Measurements from ENCODE around the gene DLG2.

The DLG2 gene

DNA sequence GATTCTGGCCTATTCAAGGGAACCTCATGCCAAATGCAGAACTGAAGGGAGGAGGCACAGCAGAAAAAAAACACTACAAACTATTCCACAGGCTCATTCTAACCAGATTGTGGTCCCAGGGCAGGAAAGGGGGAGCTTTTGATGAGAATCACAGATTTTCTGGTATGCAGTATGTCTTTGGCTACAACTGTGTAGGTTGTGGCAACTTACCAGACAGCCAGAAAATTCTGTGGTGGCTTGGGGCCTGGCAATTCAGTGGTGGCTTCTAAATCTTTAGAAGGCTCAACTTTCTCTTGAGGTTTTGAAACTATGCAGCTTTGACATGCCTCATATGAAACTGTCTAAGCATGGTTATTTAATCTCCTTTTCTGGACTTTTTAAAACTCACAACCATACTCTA is 1490.2 kb downstream of the DLG2 start:
- no peak overlapping the region for H3K4me3 ChIP-seq (ENCODE audit: low read length)
- DNase-seq (ENCODE audit: low read depth, low spot score): no peak

GRCh38 chr11:84130646-84131427 is 1496.3 kb downstream of the DLG2 start:
- no peak for DNase-seq (ENCODE audit: low read depth, low spot score)
- H3K4me3 ChIP-seq (ENCODE audit: low read length): no peak overlapping the region

- DNase-seq (ENCODE audit: low read depth, low spot score): no peak
- no peak overlapping the region for H3K4me3 ChIP-seq (ENCODE audit: low read length)
Observed at GRCh38 chr11:84129961-84130576, 1497.1 kb downstream of the DLG2 start.

DNA sequence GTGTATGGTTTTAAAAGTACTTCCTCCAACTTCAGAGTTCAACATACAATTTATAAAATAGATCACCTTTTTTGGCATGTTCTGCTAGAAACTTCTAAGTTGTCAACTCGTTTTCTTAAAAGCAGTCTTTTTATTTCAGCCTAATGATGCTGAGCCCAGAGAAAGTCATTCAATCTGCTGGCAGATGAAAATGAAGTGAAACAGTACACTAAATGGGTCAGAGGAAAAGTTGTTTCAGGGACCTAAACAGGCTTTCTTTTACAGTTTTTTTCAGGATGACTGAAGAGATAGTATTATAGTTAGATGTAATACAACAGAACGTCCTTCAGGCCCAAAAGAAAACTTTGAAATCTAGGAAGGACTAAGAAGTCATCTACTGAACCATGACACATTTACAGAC is 1498.3 kb downstream of the DLG2 start:
- DNase-seq (ENCODE audit: low read depth, low spot score): no peak
- H3K4me3 ChIP-seq (ENCODE audit: low read length): no peak overlapping the region

- no peak for DNase-seq (ENCODE audit: low read depth, low spot score)
- H3K4me3 ChIP-seq (ENCODE audit: low read length): no peak overlapping the region
Observed at GRCh38 chr11:84117394-84117793, 1509.8 kb downstream of the DLG2 start.

DNA sequence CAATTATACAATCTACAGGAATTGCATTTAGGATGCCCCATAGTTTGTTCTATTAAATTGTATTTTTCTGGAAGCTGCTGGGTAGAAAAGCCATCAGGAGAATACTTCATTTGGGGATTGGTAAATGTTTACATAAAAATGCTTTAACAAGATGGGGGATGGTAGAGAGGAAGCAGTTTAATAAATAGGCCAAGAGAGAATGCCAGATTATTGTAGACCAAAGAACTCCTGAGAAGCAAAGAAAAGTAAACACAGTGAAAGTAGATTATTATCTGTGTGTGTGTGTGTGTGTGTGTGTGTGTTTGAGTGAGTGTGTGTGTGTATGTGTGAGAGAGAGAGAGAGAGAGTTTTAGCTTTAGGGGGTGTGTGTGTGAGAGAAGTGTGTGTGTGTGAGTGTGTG is 1520.6 kb downstream of the DLG2 start:
- DNase-seq (ENCODE audit: low read depth, low spot score): no peak
- no peak overlapping the region for H3K4me3 ChIP-seq (ENCODE audit: low read length)

DNA sequence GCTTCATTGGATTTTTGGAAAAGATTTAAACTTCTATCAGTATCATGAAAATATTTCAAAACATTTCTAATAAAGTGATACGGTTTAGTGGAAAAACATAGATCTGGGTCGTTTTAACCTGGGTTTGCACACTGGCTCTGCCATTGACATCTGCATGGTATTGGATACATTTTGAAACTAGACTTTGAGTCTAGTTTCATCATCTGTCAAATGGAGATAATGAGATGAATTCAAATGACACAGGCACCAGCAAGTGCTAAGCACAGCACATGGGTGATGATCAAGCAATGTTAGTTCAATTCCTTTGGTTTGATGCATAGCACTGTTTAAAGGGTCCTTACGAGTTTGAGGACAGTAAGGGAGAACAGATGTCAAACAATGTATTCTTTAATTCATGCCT is 1522.0 kb downstream of the DLG2 start:
- H3K4me3 ChIP-seq (ENCODE audit: low read length): no peak overlapping the region
- no peak for DNase-seq (ENCODE audit: low read depth, low spot score)

- DNase-seq (ENCODE audit: low read depth, low spot score): no peak
- H3K4me3 ChIP-seq (ENCODE audit: low read length): no peak overlapping the region
Observed at GRCh38 chr11:84103096-84103495, 1524.0 kb downstream of the DLG2 start.

DNA sequence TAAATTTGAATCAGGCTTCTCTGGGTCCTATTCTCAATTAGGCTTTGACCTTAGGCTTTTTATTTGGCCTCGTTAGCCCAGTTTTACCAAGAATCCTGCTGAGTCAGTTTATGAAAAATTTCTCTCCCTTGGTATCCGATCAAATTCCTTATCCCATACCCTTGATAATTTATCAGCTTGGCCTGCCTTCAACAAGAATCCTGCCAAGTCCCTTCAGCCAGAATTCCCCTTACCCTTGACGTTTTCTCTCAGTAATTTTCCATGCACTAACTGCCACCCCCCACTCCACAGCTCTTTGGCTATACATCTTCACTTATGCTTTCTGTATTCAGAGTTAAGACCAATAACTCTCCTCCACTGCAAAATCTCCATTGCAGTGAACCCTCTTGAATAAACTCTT is 1530.0 kb downstream of the DLG2 start:
- DNase-seq (ENCODE audit: low read depth, low spot score): no peak
- H3K4me3 ChIP-seq (ENCODE audit: low read length): no peak overlapping the region

DNA sequence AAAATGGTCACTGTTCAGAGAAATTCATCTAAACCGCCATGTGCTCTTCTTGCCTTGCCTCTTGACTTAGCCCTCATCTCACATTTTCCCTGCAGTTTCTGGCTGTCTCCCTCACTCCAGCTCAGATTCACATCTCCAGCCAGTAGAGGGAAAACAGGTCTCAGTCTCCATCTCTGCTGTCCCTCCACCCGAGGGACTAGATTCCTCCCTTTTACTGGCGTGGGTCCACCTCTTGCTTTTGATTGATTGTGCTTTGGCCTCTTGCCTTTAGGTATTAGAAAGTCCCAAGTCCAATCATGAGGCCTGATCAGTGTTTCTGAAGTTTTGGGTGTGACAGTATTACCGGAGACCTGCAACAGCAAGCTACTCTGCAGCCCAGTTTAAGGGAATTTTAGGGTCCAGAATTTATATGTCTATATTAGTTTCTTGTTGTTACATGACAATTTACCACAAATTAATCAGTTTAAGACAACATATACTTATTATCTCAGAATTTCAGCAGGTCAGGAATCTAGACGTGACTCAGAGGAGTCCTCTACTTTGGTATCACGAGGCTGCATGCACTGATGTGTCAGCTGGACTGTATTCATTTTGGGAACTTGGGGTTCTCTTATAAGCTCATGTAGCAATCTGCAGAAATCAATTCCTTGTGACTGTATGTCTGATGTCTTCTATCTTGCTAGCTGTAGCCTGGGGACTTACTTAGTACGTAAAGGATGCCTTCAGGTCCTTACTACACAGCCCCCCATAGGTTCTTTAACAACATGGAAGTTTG is 1535.7 kb downstream of the DLG2 start:
- DNase-seq (ENCODE audit: low read depth, low spot score): no peak
- H3K4me3 ChIP-seq (ENCODE audit: low read length): no peak overlapping the region

DNA sequence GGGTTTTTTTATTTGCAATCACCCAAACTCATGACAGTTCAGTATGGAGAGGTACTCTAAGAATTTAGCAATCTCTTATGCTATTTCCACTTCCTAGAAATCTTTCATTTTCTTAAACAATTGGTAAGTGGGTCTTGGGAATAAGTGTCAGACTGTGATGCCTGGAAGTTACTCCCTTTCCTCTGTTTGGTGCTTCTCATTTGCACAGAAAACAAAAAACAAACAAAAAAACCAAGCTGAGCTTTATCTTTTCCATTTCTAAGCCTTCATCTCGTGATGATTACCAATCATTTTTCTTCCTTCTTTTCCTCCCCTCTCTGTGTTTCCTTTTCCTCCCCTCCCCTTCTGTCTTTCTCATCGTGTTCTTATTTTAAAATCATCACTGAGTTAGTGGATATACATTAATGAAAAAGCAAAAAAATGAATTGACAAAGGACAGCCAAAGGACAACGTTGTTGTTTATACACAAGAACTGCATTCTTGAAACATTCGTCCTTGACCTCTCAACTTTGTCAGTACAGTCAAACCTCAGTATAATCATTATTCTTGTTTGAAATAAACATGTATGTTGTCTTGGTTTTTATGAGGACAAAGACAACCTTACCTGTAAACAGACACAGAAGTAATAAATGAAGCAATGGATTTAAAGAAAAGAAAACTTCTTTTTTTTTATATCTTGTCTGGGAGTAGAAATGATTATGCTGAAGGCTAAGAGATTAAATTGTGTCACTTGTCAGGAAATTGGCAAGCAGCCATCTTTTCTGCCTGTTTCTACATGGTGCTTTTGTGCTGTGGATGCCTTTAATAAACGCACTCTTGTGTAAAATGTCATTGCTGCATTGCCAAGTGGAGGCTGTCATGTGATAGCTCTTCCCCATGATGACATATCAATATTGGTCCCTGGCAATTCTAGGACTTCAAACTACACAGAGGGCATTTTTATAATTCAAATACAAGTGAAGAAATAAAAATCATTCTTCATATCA is 1537.8 kb downstream of the DLG2 start:
- H3K4me3 ChIP-seq (ENCODE audit: low read length): no peak overlapping the region
- DNase-seq (ENCODE audit: low read depth, low spot score): no peak

DNA sequence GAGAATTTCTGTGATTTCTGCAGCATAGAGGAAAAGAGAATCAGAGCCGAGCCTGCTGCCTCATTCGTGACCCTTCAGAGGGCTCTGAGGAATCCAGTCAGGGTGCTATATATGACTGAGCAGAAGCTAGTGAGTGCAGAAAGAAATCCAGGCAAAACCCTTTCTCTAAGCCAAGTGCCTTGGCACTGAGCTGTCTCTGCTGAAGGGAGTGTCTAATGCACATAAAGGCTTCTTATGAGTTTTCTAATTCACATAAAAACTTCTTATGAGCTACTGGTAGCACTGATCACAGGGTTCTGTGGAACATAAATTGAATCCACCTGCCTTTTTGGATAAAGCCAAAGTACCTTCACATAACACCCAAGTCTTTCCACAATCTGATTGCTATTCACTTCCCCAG is 1555.3 kb downstream of the DLG2 start:
- no peak for DNase-seq (ENCODE audit: low read depth, low spot score)
- H3K4me3 ChIP-seq (ENCODE audit: low read length): no peak overlapping the region

DNA sequence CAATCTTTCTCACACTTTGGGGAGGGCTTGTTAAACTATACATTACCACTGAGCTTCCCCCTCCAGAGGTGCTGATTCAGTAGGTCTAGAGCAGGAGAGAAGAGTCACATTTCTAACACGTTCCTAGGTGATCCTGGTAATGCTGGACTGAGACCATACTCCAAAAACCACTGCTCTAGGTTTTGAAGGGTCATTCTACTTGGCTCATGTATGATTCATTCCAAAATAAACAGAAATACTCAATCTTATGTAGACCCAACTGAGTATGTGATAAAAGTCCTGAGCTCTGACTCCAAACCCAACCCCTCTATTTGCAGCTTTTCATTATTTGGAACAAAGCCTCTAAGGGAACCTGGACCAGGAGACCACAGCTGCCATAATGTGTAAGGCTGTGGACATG is 1558.1 kb downstream of the DLG2 start:
- DNase-seq (ENCODE audit: low read depth, low spot score): no peak
- H3K4me3 ChIP-seq (ENCODE audit: low read length): no peak overlapping the region

DNA sequence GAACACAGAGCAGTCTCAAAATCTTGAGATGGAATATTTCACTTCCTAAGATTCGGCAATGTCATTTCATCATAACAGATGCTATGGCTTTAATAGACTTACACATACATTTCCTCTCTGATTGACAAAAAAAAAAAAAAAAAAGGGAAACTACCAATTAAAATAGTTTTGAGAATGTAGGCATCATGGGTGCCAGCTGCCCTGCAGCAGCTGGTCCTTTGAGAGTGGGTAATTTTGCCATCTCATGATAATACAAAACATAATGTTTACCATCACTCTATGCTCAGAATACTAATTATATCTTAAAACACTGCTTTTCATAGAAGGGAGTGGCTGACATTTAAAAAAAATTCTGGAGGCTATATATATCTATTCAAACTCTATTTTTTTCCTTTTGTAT is 1565.4 kb downstream of the DLG2 start:
- H3K4me3 ChIP-seq (ENCODE audit: low read length): no peak overlapping the region
- no peak for DNase-seq (ENCODE audit: low read depth, low spot score)

DNA sequence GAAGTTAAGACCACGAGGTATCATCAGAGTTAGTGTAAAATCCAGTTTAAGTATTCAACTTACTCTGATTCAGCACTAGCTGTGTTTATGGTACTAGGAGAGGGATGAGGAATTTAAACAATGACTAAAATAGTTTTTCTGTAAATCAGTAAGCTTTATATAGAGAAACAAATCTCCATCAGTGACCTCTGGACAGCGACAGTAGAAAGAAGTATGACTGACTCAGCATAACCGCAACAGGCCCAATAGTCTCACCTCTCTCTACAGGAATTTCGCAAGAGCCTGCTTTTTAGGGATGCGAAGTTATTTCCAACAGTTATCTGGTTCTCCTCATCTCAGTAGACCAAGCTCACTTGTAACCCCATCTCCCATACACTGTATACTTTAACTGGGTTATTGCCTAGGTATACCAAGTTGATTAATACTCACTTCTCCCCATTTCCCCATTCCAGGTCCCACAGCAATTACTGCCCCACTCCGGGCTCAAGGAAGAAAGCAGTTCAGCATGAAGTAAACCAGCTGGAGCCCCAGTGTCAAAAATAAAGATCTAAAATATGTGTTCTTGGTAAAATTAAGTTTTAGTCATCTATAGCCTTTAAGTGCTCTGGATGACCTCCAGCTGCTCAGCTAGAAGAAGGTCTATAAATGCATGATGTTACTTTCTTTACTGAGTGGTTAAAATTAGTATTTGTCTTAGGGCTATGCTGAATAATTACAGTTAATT is 1570.3 kb downstream of the DLG2 start:
- no peak overlapping the region for H3K4me3 ChIP-seq (ENCODE audit: low read length)
- no peak for DNase-seq (ENCODE audit: low read depth, low spot score)

GRCh38 chr11:84045146-84045545 is 1582.0 kb downstream of the DLG2 start:
- DNase-seq (ENCODE audit: low read depth, low spot score): no peak
- H3K4me3 ChIP-seq (ENCODE audit: low read length): no peak overlapping the region

GRCh38 chr11:84044706-84045105 is 1582.4 kb downstream of the DLG2 start:
- no peak for DNase-seq (ENCODE audit: low read depth, low spot score)
- H3K4me3 ChIP-seq (ENCODE audit: low read length): no peak overlapping the region

GRCh38 chr11:84036664-84037194 is 1590.4 kb downstream of the DLG2 start:
- H3K4me3 ChIP-seq (ENCODE audit: low read length): no peak overlapping the region
- no peak for DNase-seq (ENCODE audit: low read depth, low spot score)
